H1 (cell line): ENCODE data around the gene PRSS16. TPM values are rescaled to one million over a fixed set of nuclear protein-coding genes. Genes with fewer than 3 reads are reported as not detected.

Experiments
- CTCF ChIA-PET: fragments of 300-600 bp; sonication (Branson Sonifier 250); formaldehyde crosslinking; loops from one replicate; lab custom pipeline; 2021; ENCODE audit not compliant: partially characterized antibody; lab: Charles Lee
- POLR2A ChIA-PET: fragments of 300-600 bp; sonication (Branson Sonifier 250); formaldehyde crosslinking; loops from one replicate; lab custom pipeline; 2021; ENCODE audit warnings: inconsistent platforms; ENCODE audit not compliant: partially characterized antibody; lab: Charles Lee
- DNase-seq, 2 experiments: peaks; one replicate each; pipeline versions ENCODE4 v3.0.0 to v3.0.0-alpha.2; 2010 to 2022; ENCODE audit warnings: low spot score in 2 of 2, low read depth in 1 of 2, mixed read lengths in 1 of 2
- FAIRE-seq: peaks from 2 replicates; lab custom pipeline; 2011; peaks lifted over from hg19 to GRCh38; lab: Jason Lieb, UNC
- H2AFZ ChIP-seq: 2 replicates; pipeline ENCODE4 v1.8.1; 2012; ENCODE audit warnings: low read length, inconsistent platforms
- H2AK5ac ChIP-seq: 2 replicates; pipeline ENCODE4 v1.6.1; 2013; ENCODE audit warnings: low read depth, low read length
- H2BK120ac ChIP-seq: replicated peaks from 2 replicates; pipeline ENCODE3; 2013; ENCODE audit warnings: low read depth, low read length, inconsistent platforms
- H2BK12ac ChIP-seq: 2 replicates; pipeline ENCODE4 v1.6.1; 2013; ENCODE audit warnings: low read depth, low read length
- H2BK15ac ChIP-seq: 2 replicates; pipeline ENCODE4 v1.6.1; 2013; ENCODE audit warnings: low read length
- H2BK20ac ChIP-seq: 2 replicates; pipeline ENCODE4 v1.6.1; 2013; ENCODE audit warnings: low read length
- H2BK5ac ChIP-seq: 2 replicates; pipeline ENCODE4 v1.6.1; 2013; ENCODE audit warnings: low read depth, low read length
- H3K14ac ChIP-seq: 2 replicates; pipeline ENCODE4 v1.6.1; 2013; ENCODE audit warnings: inconsistent platforms; ENCODE audit not compliant: insufficient read length
- H3K18ac ChIP-seq: 2 replicates; pipeline ENCODE4 v1.6.1; 2013; ENCODE audit warnings: low read length; ENCODE audit errors: extremely low read depth
- H3K23ac ChIP-seq: 2 replicates; pipeline ENCODE4 v1.6.1; 2013; ENCODE audit warnings: inconsistent platforms; ENCODE audit not compliant: insufficient read length
- H3K23me2 ChIP-seq: 2 replicates; pipeline ENCODE4 v1.6.1; 2013; ENCODE audit warnings: low read depth, low read length
- H3K27ac ChIP-seq: 2 replicates; pipeline ENCODE4 v1.6.1; 2011; ENCODE audit warnings: low read depth, low read length, inconsistent platforms
- H3K27me3 ChIP-seq, 4 experiments: replicated peaks in 1 of 4; 1 replicate in 1 of 4; 2 replicates in 3 of 4; pipeline versions ENCODE4 v1.6.1 to v1.8.1; 2011 to 2013; ENCODE audit warnings: low read length in 3 of 4, mild to moderate bottlenecking in 3 of 4, inconsistent platforms in 2 of 4, mixed read lengths in 2 of 4, moderate library complexity in 1 of 4; ENCODE audit not compliant: control insufficient read depth in 3 of 4, insufficient read depth in 3 of 4; ENCODE audit errors: extremely low read depth in 1 of 4
- H3K36me3 ChIP-seq, 4 experiments: 2 replicates each; pipeline versions ENCODE4 v1.6.1 to v1.8.1; 2011 to 2013; ENCODE audit warnings: mild to moderate bottlenecking in 4 of 4, low read length in 3 of 4, moderate library complexity in 2 of 4, control low read depth in 1 of 4, inconsistent platforms in 1 of 4; ENCODE audit not compliant: insufficient read depth in 4 of 4, control insufficient read depth in 2 of 4
- H3K4ac ChIP-seq: replicated peaks from 2 replicates; pipeline ENCODE3; 2013; ENCODE audit warnings: low read length, low read depth, mixed read lengths, inconsistent platforms; ENCODE audit not compliant: insufficient read length
- H3K4me1 ChIP-seq, 4 experiments: replicated peaks in 1 of 4; 1 replicate in 1 of 4; 2 replicates in 3 of 4; pipeline versions ENCODE4 v1.6.1 to v1.8.1; 2011 to 2013; ENCODE audit warnings: low read length in 3 of 4, inconsistent platforms in 2 of 4, mixed read lengths in 1 of 4; ENCODE audit not compliant: insufficient read depth in 4 of 4, control insufficient read depth in 3 of 4
- H3K4me2 ChIP-seq, 2 experiments: 2 replicates each; pipeline versions ENCODE4 v1.6.1 to v1.8.1; 2011 to 2013; ENCODE audit warnings: low read depth in 2 of 2, low read length in 2 of 2, control low read depth in 1 of 2, inconsistent platforms in 1 of 2, mild to moderate bottlenecking in 1 of 2; ENCODE audit not compliant: insufficient read depth in 1 of 2
- H3K4me3 ChIP-seq, 4 experiments: fragments of 200-600, 300-600 bp in 1 of 4; sonication (generic), shearing (Covaris generic), sonication (Bioruptor Twin) in 1 of 4; 2 replicates each; pipeline versions ENCODE4 v1.5.1 to v1.8.1; 2011 to 2016; ENCODE audit warnings: low read length in 4 of 4, low read depth in 3 of 4, control low read depth in 2 of 4, inconsistent platforms in 2 of 4, mild to moderate bottlenecking in 2 of 4, mixed read lengths in 1 of 4, moderate library complexity in 1 of 4; ENCODE audit not compliant: insufficient read depth in 2 of 4; ENCODE audit errors: extremely low read depth in 1 of 4
- H3K56ac ChIP-seq: replicated peaks from 2 replicates; pipeline ENCODE3; 2013; ENCODE audit warnings: low read depth, mild to moderate bottlenecking, mixed read lengths, low read length, inconsistent platforms; ENCODE audit not compliant: insufficient read length
- H3K79me1 ChIP-seq: 2 replicates; pipeline ENCODE4 v1.6.1; 2013; ENCODE audit warnings: low read depth, low read length, control low read depth
- H3K79me2 ChIP-seq, 2 experiments: 2 replicates each; pipeline versions ENCODE4 v1.6.1 to v1.8.1; 2012 to 2013; ENCODE audit warnings: low read length in 2 of 2, mild to moderate bottlenecking in 2 of 2, inconsistent platforms in 1 of 2; ENCODE audit not compliant: insufficient read depth in 2 of 2, control insufficient read depth in 1 of 2
- H3K9ac ChIP-seq, 4 experiments: replicated peaks in 1 of 4; 1 replicate in 1 of 4; 2 replicates in 3 of 4; pipeline versions ENCODE4 v1.6.1 to v1.8.1; 2011 to 2013; ENCODE audit warnings: low read depth in 3 of 4, low read length in 3 of 4, control low read depth in 2 of 4, mild to moderate bottlenecking in 2 of 4, moderate library complexity in 2 of 4, inconsistent platforms in 1 of 4; ENCODE audit errors: extremely low read depth in 1 of 4
- H3K9me3 ChIP-seq, 2 experiments: 2 replicates each; pipeline versions ENCODE4 v1.6.1 to v1.8.1; 2012 to 2013; ENCODE audit warnings: mild to moderate bottlenecking in 2 of 2, moderate library complexity in 2 of 2, control low read depth in 1 of 2, inconsistent platforms in 1 of 2, low read depth in 1 of 2, low read length in 1 of 2, mixed read lengths in 1 of 2; ENCODE audit not compliant: insufficient read depth in 2 of 2
- H4K20me1 ChIP-seq, 2 experiments: replicated peaks in 1 of 2; 2 replicates each; pipeline versions ENCODE3 to v1.8.1; 2011 to 2013; ENCODE audit warnings: inconsistent platforms in 2 of 2, low read length in 2 of 2, mild to moderate bottlenecking in 1 of 2; ENCODE audit not compliant: insufficient read depth in 2 of 2, control insufficient read depth in 1 of 2
- H4K5ac ChIP-seq: 2 replicates; pipeline ENCODE4 v1.6.1; 2013; ENCODE audit warnings: low read length, low read depth, mixed read lengths, inconsistent platforms; ENCODE audit not compliant: insufficient read length
- H4K8ac ChIP-seq: 2 replicates; pipeline ENCODE4 v1.8.0; 2013; ENCODE audit warnings: mild to moderate bottlenecking, moderate library complexity, low read length, inconsistent platforms; ENCODE audit not compliant: insufficient read depth; ENCODE audit errors: extremely low read depth
- H4K91ac ChIP-seq: replicated peaks from 2 replicates; pipeline ENCODE3; 2013; ENCODE audit warnings: low read length, mixed read lengths, inconsistent platforms; ENCODE audit not compliant: insufficient read length
- ASH2L ChIP-seq: fragments of 200-600, 300-600 bp; sonication (generic); IDR thresholded peaks from one replicate; pipeline ENCODE4 v1.7.1; 2017; ENCODE audit warnings: low read length
- BACH1 ChIP-seq: IDR thresholded peaks from 2 replicates; pipeline ENCODE4 v1.6.1; 2012; ENCODE audit warnings: low read length, improper control_type of control experiment
- BRCA1 ChIP-seq: IDR thresholded peaks from 2 replicates; pipeline ENCODE4 v1.6.1; 2012; ENCODE audit warnings: low read depth, low read length, improper control_type of control experiment
- CREB1 ChIP-seq: IDR thresholded peaks from 2 replicates; pipeline ENCODE4 v1.6.1; 2012; ENCODE audit warnings: inconsistent platforms
- MAFK ChIP-seq: IDR thresholded peaks from 2 replicates; pipeline ENCODE4 v1.6.1; 2012; ENCODE audit warnings: low read depth, mild to moderate bottlenecking, improper control_type of control experiment, low read length
- POLR2A ChIP-seq, 2 experiments: IDR thresholded peaks; 1 replicate in 1 of 2; 2 replicates in 1 of 2; pipeline ENCODE4 v1.6.1; 2011; ENCODE audit warnings: low read depth in 2 of 2, low read length in 2 of 2, mild to moderate bottlenecking in 2 of 2; ENCODE audit errors: control extremely low read depth in 1 of 2
- POU5F1 ChIP-seq: IDR thresholded peaks from 2 replicates; pipeline ENCODE4 v1.6.1; 2011; ENCODE audit warnings: low read depth, mild to moderate bottlenecking, low read length, moderate library complexity
- RFX5 ChIP-seq: IDR thresholded peaks from 2 replicates; pipeline ENCODE4 v1.6.1; 2011; ENCODE audit warnings: low read depth, low read length, improper control_type of control experiment, borderline replicate concordance
- SAP30 ChIP-seq: fragments of 300-600 bp; sonication (generic); IDR thresholded peaks from 2 replicates; pipeline ENCODE4 v1.7.1; 2012; ENCODE audit warnings: low read length, moderate library complexity, mild to moderate bottlenecking, inconsistent platforms; ENCODE audit not compliant: insufficient read depth, insufficient replicate concordance
- TAF1 ChIP-seq: IDR thresholded peaks from 2 replicates; pipeline ENCODE4 v1.6.1; 2011; ENCODE audit warnings: mild to moderate bottlenecking, low read depth, low read length
- TAF7 ChIP-seq: optimal IDR thresholded peaks from 2 replicates; pipeline ENCODE3; 2011; ENCODE audit warnings: low read depth, mild to moderate bottlenecking, inconsistent platforms, low read length, moderate library complexity, borderline replicate concordance
- TBP ChIP-seq: IDR thresholded peaks from 2 replicates; pipeline ENCODE4 v1.6.1; 2011; ENCODE audit warnings: low read depth, low read length, improper control_type of control experiment
- TCF12 ChIP-seq: IDR thresholded peaks from 2 replicates; pipeline ENCODE4 v1.6.1; 2011; ENCODE audit warnings: low read depth, mild to moderate bottlenecking, low read length
- TEAD4 ChIP-seq: IDR thresholded peaks from 2 replicates; pipeline ENCODE4 v1.6.1; 2012; ENCODE audit warnings: low read depth, low read length, inconsistent platforms, mixed read lengths
- YY1 ChIP-seq: IDR thresholded peaks from 2 replicates; pipeline ENCODE4 v1.6.1; 2011; ENCODE audit warnings: low read depth, mild to moderate bottlenecking, low read length
- WGBS, 2 experiments: shearing (Covaris generic) in 1 of 2; methylation state at CpG; one replicate each; pipeline versions ENCODE4 v1.1.6 to v1.1.7; 2013 to 2015; ENCODE audit warnings: low lambda C conversion rate in 2 of 2, mixed read lengths in 2 of 2, inconsistent platforms in 1 of 2, low coverage in 1 of 2, missing lambda C conversion rate in 1 of 2; ENCODE audit not compliant: insufficient replicate concordance in 2 of 2, insufficient coverage in 1 of 2, insufficient read length in 1 of 2; ENCODE audit errors: extremely low coverage in 1 of 2, missing lambda C conversion rate in 1 of 2; 5-methylcytosine and 5-hydroxymethylcytosine counted together
- polyA plus RNA-seq, 7 experiments: library from polyadenylated mRNA; depleted of rRNA in 3 of 7; stranded (reverse) in 5 of 7; unstranded in 2 of 7; fragments of >200 nt in 5 of 7; fragments of 200-250 nt in 2 of 7; gene quantifications; 1 replicate in 5 of 7; 2 replicates in 1 of 7; 4 replicates in 1 of 7; pipeline versions ENCODE4 v1.2.1 to v1.2.3, GENCODE V29; 2011 to 2013; ENCODE audit warnings: missing spikeins in 2 of 7, mixed read lengths in 2 of 7
- total RNA-seq: library from RNA; stranded (reverse); fragmentation: NEBNext Ultra II Directional; extraction: Animal tissue kit (Norgen Biotek cat#: 25700); gene quantifications from 2 replicates; pipeline ENCODE4 v1.2.1, GENCODE V29; 2021

The PRSS16 gene
- total and polyA plus RNA-seq, 2 of the 8 experiments (the other 6 are each of a cell fraction or from before 2014, with no cell fraction given): 20.2 to 38.9 TPM

DNA sequence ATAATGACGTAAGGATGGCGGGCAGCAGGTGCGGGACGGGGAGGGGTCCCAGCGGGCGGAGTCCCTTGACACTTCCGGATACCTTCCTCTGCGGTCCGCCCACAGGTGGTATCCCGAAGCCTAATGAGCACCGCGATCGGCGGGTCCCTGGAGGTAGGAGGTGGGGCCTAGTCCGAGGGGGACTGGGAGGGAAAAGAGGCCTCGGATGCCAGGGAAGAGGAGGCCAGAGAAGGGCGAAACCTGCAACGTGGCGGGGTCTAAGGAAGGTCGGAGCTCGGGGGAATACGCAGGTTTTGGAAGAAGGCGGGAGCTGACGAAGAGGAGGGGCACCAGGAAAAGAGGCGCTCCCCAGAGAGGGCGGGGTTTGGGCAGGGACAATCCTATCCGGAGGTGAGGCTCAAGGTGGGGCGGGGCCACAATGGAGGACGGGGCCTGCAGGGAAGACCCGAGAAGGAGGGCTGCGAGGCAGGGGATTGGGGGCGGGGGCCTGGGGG, 3.7 kb downstream of the PRSS16 start:
- Histone ChIP-seq H3K23ac (no peak overlapping the region), H2BK5ac (peak overlapping the region; percentile 86), H4K5ac (peak overlapping the region; percentile 31), H3K23me2 (no peaks in the 10 kb centered on the region), H3K56ac (no peak overlapping the region), H2BK12ac (peak overlapping the region; percentile 29; the same call in 1 of the 2 replicates), H3K27ac (peak overlapping the region; percentile 82; the same call in 1 of the 2 replicates), H2BK120ac (no peak overlapping the region), H3K79me1 (no peaks in the 10 kb centered on the region), H2BK15ac (no peak overlapping the region), H3K14ac (no peak overlapping the region), H3K9me3 (no peaks in the 10 kb centered on the region), H3K4me3 (peak overlapping the region; percentile 83 to 95 (median 86)), H3K4me1 (peaks cover 2 to 8% (median 3%) of the 10 kb centered on the region in 4 experiments; a peak in 4 of 7 replicates), H2AFZ (peak overlapping the region; percentile 92; the same call in 1 of the 2 replicates), H3K4me2 (peak overlapping the region; percentile 78), H4K8ac (no peak overlapping the region), H3K9ac (peak overlapping the region; percentile 76 to 83 (median 80)), H3K79me2 (no peaks in the 10 kb centered on the region), H3K27me3 (peaks cover 0 to 5% (median 0%) of the 10 kb centered on the region in 4 experiments; a peak in 4 of 7 replicates), H3K4ac (no peak overlapping the region), H3K18ac (peak overlapping the region; percentile 95; the same call in 1 of the 2 replicates), H2AK5ac (no peak overlapping the region), H4K91ac (no peak overlapping the region), H3K36me3 (no peaks in the 10 kb centered on the region), H4K20me1 (no peaks in the 10 kb centered on the region), H2BK20ac (no peak overlapping the region)
- FAIRE-seq (peak; percentile 50), DNase-seq (peak; percentile 86 to 96)
- CTCF ChIA-PET: interaction anchor here (0.5 to 2.4 kb wide), 16 partner anchors 9 to 552 kb away, joined by 3 to 12 read pairs (median 4); no protein-coding TSS in a partner anchor
- POLR2A ChIA-PET: interaction anchor here (1.0 to 2.3 kb wide), 7 partner anchors 9 to 104 kb away, joined by 3 to 15 read pairs (median 6); a partner anchor contains a TSS
- WGBS, 2 experiments: 2% methylated on average over 17 of the region's 32 CpGs; no CpG with 5 or more reads in 1 of the 2 experiments
- TF ChIP-seq MAFK: no peak
- no peak for TF ChIP-seq BRCA1
- TF ChIP-seq TCF12: 0 out of 2 replicates have a peak, but pooled peaks have one; percentile 45
- TF ChIP-seq ASH2L: peak; percentile 66
- TF ChIP-seq RFX5: no peak
- TF ChIP-seq BACH1: no peak
- no peak for TF ChIP-seq POU5F1
- no peak; a peak in 1 of 3 replicates for TF ChIP-seq POLR2A (IDR thresholded peaks at IDR 0.05; ENCODE audit: control extremely low read depth in 1 of 2, low read depth in 2 of 2, low read length in 2 of 2)
- peak; percentile 36; the same call in 1 of the 2 replicates for TF ChIP-seq TBP
- peak; percentile 70 for TF ChIP-seq SAP30
- TF ChIP-seq YY1: 0 out of 2 replicates have a peak, but pooled peaks have one; percentile 5
- TF ChIP-seq TAF1: no peak
- peak; percentile 77 for TF ChIP-seq CREB1
- 0 out of 2 replicates have a peak, but pooled peaks have one; percentile 3 for TF ChIP-seq TEAD4
- no peak for TF ChIP-seq TAF7
